Panc1 (cell line): ENCODE data around the gene FCRL2. TPM values are rescaled to one million over a fixed set of nuclear protein-coding genes. Genes with fewer than 3 reads are reported as not detected.

Experiments
- ATAC-seq: fragments of 200-7000 bp; cut with Tn5 transposase; 2 replicates; pipeline ENCODE4 v1.9.1; 2020; ENCODE audit warnings: mild to moderate bottlenecking, moderate library complexity
- BruUV-seq: library from RNA; stranded (reverse); fragments of 400-500 nt; replicated peaks from 2 replicates; lab custom pipeline; 2021; lab: Mats Ljungman, UMichigan
- CTCF ChIA-PET: fragments of 300-600 bp; sonication (Branson Sonifier 250); formaldehyde crosslinking; loops from one replicate; lab custom pipeline; 2022; ENCODE audit warnings: antibody characterized with exemption; lab: Charles Lee
- POLR2A ChIA-PET: fragments of 300-600 bp; sonication (Branson Sonifier 250); formaldehyde crosslinking; loops from one replicate; lab custom pipeline; 2022; ENCODE audit warnings: antibody characterized with exemption; lab: Charles Lee
- DNase-seq: peaks from one replicate; pipeline ENCODE4 v3.0.0-alpha.2; 2010; ENCODE audit warnings: low read depth, low spot score
- H3K27ac ChIP-seq: 2 replicates; pipeline ENCODE4 v1.5.1; 2011; ENCODE audit warnings: mild to moderate bottlenecking, low read length, inconsistent platforms
- H3K27me3 ChIP-seq: fragments of 200-500 bp; sonication (Bioruptor generic); 2 replicates; pipeline ENCODE4 v1.6.0; 2014; ENCODE audit warnings: low read length, inconsistent platforms; ENCODE audit not compliant: control insufficient read depth, insufficient read depth
- H3K36me3 ChIP-seq: fragments of 200-500 bp; sonication (Bioruptor generic); 2 replicates; pipeline ENCODE4 v1.5.1; 2014; ENCODE audit warnings: inconsistent platforms, mild to moderate bottlenecking, low read length, moderate library complexity; ENCODE audit not compliant: control insufficient read depth, insufficient read depth
- H3K4me1 ChIP-seq: 2 replicates; pipeline ENCODE4 v1.5.1; 2011; ENCODE audit warnings: inconsistent platforms, mild to moderate bottlenecking, low read length, moderate library complexity; ENCODE audit not compliant: control insufficient read depth, insufficient read depth
- H3K4me3 ChIP-seq, 2 experiments: 2 replicates each; pipeline ENCODE4 v1.5.1; 2011 to 2012; ENCODE audit warnings: low read depth in 2 of 2, low read length in 2 of 2, mild to moderate bottlenecking in 2 of 2, inconsistent platforms in 1 of 2, moderate library complexity in 1 of 2
- H3K9me3 ChIP-seq: fragments of 200-500 bp; sonication (Bioruptor generic); 2 replicates; pipeline ENCODE4 v1.5.1; 2014; ENCODE audit warnings: low read depth, mild to moderate bottlenecking, inconsistent platforms, low read length, moderate library complexity; ENCODE audit not compliant: control insufficient read depth, insufficient read depth
- CTCF ChIP-seq: fragments of 450-650 bp; IDR thresholded peaks from 2 replicates; pipeline ENCODE4 v1.5.1; 2017; ENCODE audit warnings: mild to moderate bottlenecking
- POLR2AphosphoS5 ChIP-seq: IDR thresholded peaks from 2 replicates; pipeline ENCODE4 v1.6.1; 2012; ENCODE audit warnings: mild to moderate bottlenecking, low read depth, low read length, moderate library complexity
- REST ChIP-seq, 2 experiments: IDR thresholded peaks; 2 replicates each; pipeline ENCODE4 v1.6.1; 2011 to 2012; ENCODE audit warnings: low read depth in 2 of 2, control low read depth in 1 of 2, low read length in 1 of 2, mild to moderate bottlenecking in 1 of 2, moderate library complexity in 1 of 2; ENCODE audit not compliant: insufficient read depth in 1 of 2
- SIN3A ChIP-seq: IDR thresholded peaks from 2 replicates; pipeline ENCODE4 v1.6.1; 2012; ENCODE audit warnings: low read depth, mild to moderate bottlenecking, low read length, moderate library complexity, borderline replicate concordance; ENCODE audit not compliant: insufficient read depth
- TCF7L2 ChIP-seq: IDR thresholded peaks from 2 replicates; pipeline ENCODE4 v1.6.1; 2011; ENCODE audit warnings: mild to moderate bottlenecking, low read depth, low read length, inconsistent platforms
- in situ Hi-C: cut with HindIII; loops from 2 replicates; pipeline ENCODE4 v1.10.0; 2016; ENCODE audit warnings: low sequenced_read_pairs, low pct_unique_long_range_greater_than_20kb
- intact Hi-C: fragments of 100-400 bp; cut with micrococcal nuclease; formaldehyde crosslinking; loops from one replicate; pipeline ENCODE4 v1.10.0; 2022; ENCODE audit not compliant: unreplicated experiment
- total RNA-seq: library from RNA; stranded (reverse); gene quantifications from one replicate; pipeline ENCODE4 v1.2.1, GENCODE V29; 2021; ENCODE audit not compliant: unreplicated experiment

FCRL2 gene
- total RNA-seq, 1 experiment from 2014 or later, result not detected

- POLR2A ChIA-PET, result no interaction called here
- TF ChIP-seq TCF7L2, result no peak
- no peak for TF ChIP-seq CTCF
- TF ChIP-seq POLR2AphosphoS5, result no peak
- TF ChIP-seq SIN3A, result no peak
- TF ChIP-seq REST (IDR thresholded peaks at IDR 0.05; ENCODE audit: insufficient read depth in 1 of 2, low read depth in 2 of 2, low read length in 1 of 2), result no peak
- H3K4me3 ChIP-seq, result no peak overlapping the region
- H3K9me3 ChIP-seq, result no peaks in the 10 kb centered on the region
- intact Hi-C loops (no loop called here), in situ Hi-C loops (no loop called here)
- BruUV-seq, result no TSS peak
- no peaks in the 10 kb centered on the region for H3K36me3 ChIP-seq
- no peak for DNase-seq
- CTCF ChIA-PET, result no interaction called here
- H3K27ac ChIP-seq, result no peak overlapping the region
- peaks cover 3% of the 10 kb centered on the region; the same call in 1 of the 2 replicates for H3K27me3 ChIP-seq
- ATAC-seq, result no peak
- H3K4me1 ChIP-seq, result no peaks in the 10 kb centered on the region
These were observed 1.6 kb downstream of the FCRL2 start for GRCh38 chr1:157775101-157775870.

- in situ Hi-C loops (no loop called here), intact Hi-C loops (no loop called here)
- H3K27ac ChIP-seq, result no peak overlapping the region
- H3K36me3 ChIP-seq, result no peaks in the 10 kb centered on the region
- no peaks in the 10 kb centered on the region for H3K9me3 ChIP-seq
- TF ChIP-seq POLR2AphosphoS5, result no peak
- no peak for TF ChIP-seq TCF7L2
- TF ChIP-seq CTCF, result no peak
- TF ChIP-seq REST (IDR thresholded peaks at IDR 0.05; ENCODE audit: insufficient read depth in 1 of 2, low read depth in 2 of 2, low read length in 1 of 2), result no peak
- TF ChIP-seq SIN3A, result no peak
- ChIA-PET POLR2A (no interaction called here), CTCF (no interaction called here)
- ATAC-seq (no peak), DNase-seq (no peak)
- no TSS peak for BruUV-seq
- no peaks in the 10 kb centered on the region for H3K4me1 ChIP-seq
- no peak overlapping the region for H3K4me3 ChIP-seq
- H3K27me3 ChIP-seq, result peaks cover 3% of the 10 kb centered on the region; the same call in 1 of the 2 replicates
These were observed 2.5 kb downstream of the FCRL2 start for GRCh38 chr1:157774412-157774811.
